Measurements from ENCODE around the gene CSMD2.

DNA sequence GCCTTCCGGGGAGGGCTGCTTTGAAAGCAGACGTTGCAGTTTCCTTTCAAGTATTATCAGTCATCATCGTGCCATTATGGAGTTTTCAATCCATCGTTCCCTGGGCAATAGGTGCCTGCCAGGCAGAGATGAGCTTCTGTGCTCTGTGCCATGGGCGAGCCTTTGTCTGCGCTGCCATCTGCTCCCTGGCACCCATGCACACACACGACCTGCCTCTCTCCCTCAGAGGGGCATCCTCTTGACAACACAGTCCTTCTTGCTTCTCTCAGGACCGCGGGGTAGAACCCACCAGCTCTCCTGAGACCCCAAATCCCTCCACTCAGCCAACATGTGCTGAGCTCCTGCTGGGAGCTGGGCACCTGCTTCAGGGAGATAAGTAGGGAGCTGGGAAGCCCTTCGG is 151.9 kb downstream of the CSMD2 start:
- TF ChIP-seq SRF (IDR thresholded peaks at IDR 0.05; ENCODE audit: low read depth, low read length) (no peak), TCF12 (IDR thresholded peaks at IDR 0.05; ENCODE audit: low read depth, low read length) (no peak), SP2 (IDR thresholded peaks at IDR 0.05; ENCODE audit: low read length) (no peak), BCL11A (IDR thresholded peaks at IDR 0.05; ENCODE audit: low read depth in 2 of 2, low read length in 2 of 2) (no peak), POLR2A (IDR thresholded peaks at IDR 0.05; ENCODE audit: control extremely low read depth in 1 of 2, low read depth in 2 of 2, low read length in 2 of 2) (no peak)
- TF ChIP-seq, protein P1, sequence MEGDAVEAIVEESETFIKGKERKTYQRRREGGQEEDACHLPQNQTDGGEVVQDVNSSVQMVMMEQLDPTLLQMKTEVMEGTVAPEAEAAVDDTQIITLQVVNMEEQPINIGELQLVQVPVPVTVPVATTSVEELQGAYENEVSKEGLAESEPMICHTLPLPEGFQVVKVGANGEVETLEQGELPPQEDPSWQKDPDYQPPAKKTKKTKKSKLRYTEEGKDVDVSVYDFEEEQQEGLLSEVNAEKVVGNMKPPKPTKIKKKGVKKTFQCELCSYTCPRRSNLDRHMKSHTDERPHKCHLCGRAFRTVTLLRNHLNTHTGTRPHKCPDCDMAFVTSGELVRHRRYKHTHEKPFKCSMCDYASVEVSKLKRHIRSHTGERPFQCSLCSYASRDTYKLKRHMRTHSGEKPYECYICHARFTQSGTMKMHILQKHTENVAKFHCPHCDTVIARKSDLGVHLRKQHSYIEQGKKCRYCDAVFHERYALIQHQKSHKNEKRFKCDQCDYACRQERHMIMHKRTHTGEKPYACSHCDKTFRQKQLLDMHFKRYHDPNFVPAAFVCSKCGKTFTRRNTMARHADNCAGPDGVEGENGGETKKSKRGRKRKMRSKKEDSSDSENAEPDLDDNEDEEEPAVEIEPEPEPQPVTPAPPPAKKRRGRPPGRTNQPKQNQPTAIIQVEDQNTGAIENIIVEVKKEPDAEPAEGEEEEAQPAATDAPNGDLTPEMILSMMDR (IDR thresholded peaks at IDR 0.05; ENCODE audit: control extremely low read depth in 1 of 3, insufficient read depth in 1 of 3, low read depth in 1 of 3, low read length in 3 of 3): no peak
- TF ChIP-seq, protein P2, sequence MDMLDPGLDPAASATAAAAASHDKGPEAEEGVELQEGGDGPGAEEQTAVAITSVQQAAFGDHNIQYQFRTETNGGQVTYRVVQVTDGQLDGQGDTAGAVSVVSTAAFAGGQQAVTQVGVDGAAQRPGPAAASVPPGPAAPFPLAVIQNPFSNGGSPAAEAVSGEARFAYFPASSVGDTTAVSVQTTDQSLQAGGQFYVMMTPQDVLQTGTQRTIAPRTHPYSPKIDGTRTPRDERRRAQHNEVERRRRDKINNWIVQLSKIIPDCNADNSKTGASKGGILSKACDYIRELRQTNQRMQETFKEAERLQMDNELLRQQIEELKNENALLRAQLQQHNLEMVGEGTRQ (IDR thresholded peaks at IDR 0.05; ENCODE audit: low read length): no peak
